IMR-90 (cell line): ENCODE data around the gene ATF4. TPM values are rescaled to one million over a fixed set of nuclear protein-coding genes. Genes with fewer than 3 reads are reported as not detected.

ENCODE experiments used
- ATAC-seq: fragments of 200-7000 bp; cut with Tn5 transposase; 2 replicates; pipeline ENCODE4 v1.9.1; 2020; ENCODE audit warnings: low read depth, mild to moderate bottlenecking, moderate library complexity
- BruUV-seq: library from RNA; stranded (reverse); fragments of 400-500 nt; replicated peaks from 2 replicates; lab custom pipeline; 2021; lab: Mats Ljungman, UMichigan
- CTCF ChIA-PET: fragments of 300-600 bp; formaldehyde crosslinking; extraction: SDS; loops from one replicate; lab custom pipeline; 2021; ENCODE audit warnings: antibody characterized with exemption; lab: Yijun Ruan, JAX
- POLR2A ChIA-PET: fragments of 300-600 bp; sonication (Branson Sonifier 250); formaldehyde crosslinking; loops from one replicate; lab custom pipeline; 2022; ENCODE audit warnings: antibody characterized with exemption; ENCODE audit not compliant: unreplicated experiment; lab: Charles Lee
- DNase-seq: peaks from one replicate; pipeline ENCODE4 v3.0.0; 2013
- H2AFZ ChIP-seq: replicated peaks from 2 replicates; pipeline ENCODE3; 2013; ENCODE audit warnings: low read length, mild to moderate bottlenecking; ENCODE audit not compliant: poor library complexity
- H2AK5ac ChIP-seq: 2 replicates; pipeline ENCODE4 v1.6.1; 2013; ENCODE audit warnings: low read depth, low read length, inconsistent platforms
- H2AK9ac ChIP-seq: replicated peaks from 2 replicates; pipeline ENCODE3; 2013; ENCODE audit warnings: mild to moderate bottlenecking, low read depth, low read length, moderate library complexity; ENCODE audit not compliant: poor library complexity
- H2BK120ac ChIP-seq: 2 replicates; pipeline ENCODE4 v1.6.1; 2013; ENCODE audit warnings: low read depth, low read length, inconsistent platforms
- H2BK15ac ChIP-seq: 3 replicates; pipeline ENCODE4 v1.6.1; 2013; ENCODE audit warnings: low read depth, low read length, inconsistent platforms
- H2BK20ac ChIP-seq: 2 replicates; pipeline ENCODE4 v1.6.1; 2013; ENCODE audit warnings: low read depth, mild to moderate bottlenecking, inconsistent platforms, low read length, moderate library complexity
- H2BK5ac ChIP-seq: 2 replicates; pipeline ENCODE4 v1.6.1; 2013; ENCODE audit warnings: mild to moderate bottlenecking, low read depth, low read length, inconsistent platforms; ENCODE audit not compliant: poor library complexity, severe bottlenecking
- H3K14ac ChIP-seq: replicated peaks from 2 replicates; pipeline ENCODE4 v1.6.1; 2013; ENCODE audit warnings: low read depth, low read length, inconsistent platforms
- H3K18ac ChIP-seq: 2 replicates; pipeline ENCODE4 v1.6.1; 2013; ENCODE audit warnings: low read depth, low read length, control low read depth
- H3K23ac ChIP-seq: 2 replicates; pipeline ENCODE4 v1.6.1; 2013; ENCODE audit warnings: low read depth, low read length, inconsistent platforms
- H3K27ac ChIP-seq: 2 replicates; pipeline ENCODE4 v1.5.1; 2013; ENCODE audit warnings: mild to moderate bottlenecking, control low read depth, low read length; ENCODE audit not compliant: insufficient read depth
- H3K27me3 ChIP-seq: 2 replicates; pipeline ENCODE4 v1.6.1; 2013; ENCODE audit warnings: low read length; ENCODE audit not compliant: control insufficient read depth, insufficient read depth
- H3K36me3 ChIP-seq: 2 replicates; pipeline ENCODE4 v1.6.1; 2013; ENCODE audit warnings: low read length, mixed read lengths; ENCODE audit not compliant: control insufficient read depth, insufficient read depth
- H3K4ac ChIP-seq: 2 replicates; pipeline ENCODE4 v1.6.1; 2013; ENCODE audit warnings: low read depth, low read length, inconsistent platforms
- H3K4me1 ChIP-seq: 2 replicates; pipeline ENCODE4 v1.6.1; 2013; ENCODE audit warnings: low read length, mixed read lengths; ENCODE audit not compliant: control insufficient read depth, insufficient read depth
- H3K4me2 ChIP-seq: 2 replicates; pipeline ENCODE4 v1.6.1; 2013; ENCODE audit warnings: low read depth, mild to moderate bottlenecking, control low read depth, low read length, moderate library complexity
- H3K4me3 ChIP-seq: 2 replicates; pipeline ENCODE4 v1.5.1; 2013; ENCODE audit warnings: low read depth, mild to moderate bottlenecking, control low read depth, low read length, moderate library complexity; ENCODE audit not compliant: insufficient read depth
- H3K56ac ChIP-seq: 2 replicates; pipeline ENCODE4 v1.6.1; 2013; ENCODE audit warnings: low read length, inconsistent platforms; ENCODE audit not compliant: insufficient read depth; ENCODE audit errors: extremely low read depth
- H3K79me1 ChIP-seq, 2 experiments: 2 replicates each; pipeline ENCODE4 v1.6.1; 2013; ENCODE audit warnings: low read length in 2 of 2, inconsistent platforms in 1 of 2, low read depth in 1 of 2
- H3K9ac ChIP-seq: 2 replicates; pipeline ENCODE4 v1.6.1; 2013; ENCODE audit warnings: low read depth, low read length, control low read depth
- H3K9me1 ChIP-seq: 2 replicates; pipeline ENCODE4 v1.6.1; 2013; ENCODE audit warnings: low read length, inconsistent platforms; ENCODE audit not compliant: insufficient read depth
- H3K9me3 ChIP-seq: 2 replicates; pipeline ENCODE4 v1.6.1; 2013; ENCODE audit warnings: low read length; ENCODE audit not compliant: control insufficient read depth, insufficient read depth
- H4K20me1 ChIP-seq: 2 replicates; pipeline ENCODE4 v1.6.1; 2013; ENCODE audit warnings: low read length, inconsistent platforms; ENCODE audit not compliant: insufficient read depth
- H4K5ac ChIP-seq: 2 replicates; pipeline ENCODE4 v1.6.1; 2013; ENCODE audit warnings: mild to moderate bottlenecking, low read depth, low read length, control low read depth
- H4K8ac ChIP-seq, 2 experiments: 2 replicates each; pipeline ENCODE4 v1.6.1; 2013; ENCODE audit warnings: low read depth in 2 of 2, low read length in 2 of 2, control low read depth in 1 of 2, inconsistent platforms in 1 of 2
- H4K91ac ChIP-seq: 2 replicates; pipeline ENCODE4 v1.6.1; 2013; ENCODE audit warnings: low read depth, low read length, inconsistent platforms; ENCODE audit not compliant: insufficient read depth
- BHLHE40 ChIP-seq: fragments of 150-350 bp; IDR thresholded peaks from 2 replicates; pipeline ENCODE4 v1.6.1; 2016; ENCODE audit warnings: mild to moderate bottlenecking, low read depth, low read length
- CEBPB ChIP-seq: IDR thresholded peaks from 2 replicates; pipeline ENCODE4 v1.6.1; 2012; ENCODE audit warnings: low read depth, low read length, improper control_type of control experiment
- CHD1 ChIP-seq: IDR thresholded peaks from 2 replicates; pipeline ENCODE4 v1.6.1; 2012; ENCODE audit warnings: low read depth, low read length, improper control_type of control experiment
- FOS ChIP-seq: fragments of 150-350 bp; IDR thresholded peaks from 2 replicates; pipeline ENCODE4 v1.6.1; 2016; ENCODE audit warnings: low read depth, low read length
- MAFK ChIP-seq: IDR thresholded peaks from 2 replicates; pipeline ENCODE4 v1.6.1; 2012; ENCODE audit warnings: low read depth, low read length, improper control_type of control experiment
- MXI1 ChIP-seq: IDR thresholded peaks from 2 replicates; pipeline ENCODE4 v1.6.1; 2012; ENCODE audit warnings: low read depth, mild to moderate bottlenecking, low read length, moderate library complexity, borderline replicate concordance
- NFE2L2 ChIP-seq: fragments of 150-350 bp; IDR thresholded peaks from 2 replicates; pipeline ENCODE4 v1.6.1; 2016; ENCODE audit warnings: low read depth, mild to moderate bottlenecking, low read length
- POLR2A ChIP-seq: IDR thresholded peaks from 2 replicates; pipeline ENCODE4 v1.6.1; 2012; ENCODE audit warnings: mild to moderate bottlenecking, low read depth, low read length
- RAD21 ChIP-seq: IDR thresholded peaks from 2 replicates; pipeline ENCODE4 v1.6.1; 2012; ENCODE audit warnings: low read length, improper control_type of control experiment
- RFX5 ChIP-seq: IDR thresholded peaks from 2 replicates; pipeline ENCODE4 v1.8.0; 2012; ENCODE audit warnings: low read depth, mild to moderate bottlenecking, low read length, moderate library complexity
- whole genome bisulfite sequencing, 2 experiments: methylation state at CpG; one replicate each; pipeline versions ENCODE4 v1.1.5 to v1.1.7; 2013; ENCODE audit warnings: missing lambda C conversion rate in 2 of 2; ENCODE audit not compliant: insufficient read length in 1 of 2; ENCODE audit errors: extremely low coverage in 2 of 2; 5-methylcytosine and 5-hydroxymethylcytosine counted together
- dilution Hi-C: fragments of 300-500 bp; cut with HindIII; formaldehyde crosslinking; loops from one replicate; pipeline ENCODE4 v1.14.3; 2018; ENCODE audit warnings: low sequenced_read_pairs; ENCODE audit not compliant: unreplicated experiment
- in situ Hi-C: fragments of 300-500 bp; cut with MboI; formaldehyde crosslinking; loops from 3 replicates; pipeline ENCODE4 v1.14.3; 2019; ENCODE audit warnings: low sequenced_read_pairs, inconsistent platforms, mixed read lengths
- intact Hi-C: fragments of 100-400 bp; cut with micrococcal nuclease; formaldehyde crosslinking; loops from 2 replicates; pipeline ENCODE4 v1.10.0; 2022
- polyA plus RNA-seq, 3 experiments: library from polyadenylated mRNA; depleted of rRNA; stranded (reverse); fragments of >200 nt; gene quantifications; 2 replicates each; pipeline ENCODE4 v1.2.3, GENCODE V29; 2012; ENCODE audit warnings: low replicate concordance in 1 of 3
- total RNA-seq: library from RNA; depleted of rRNA; stranded (reverse); fragments of >200 nt; gene quantifications from 2 replicates; pipeline ENCODE4 v1.2.3, GENCODE V29; 2012

ATF4 gene
- total and polyA plus RNA-seq, 2 of the 4 experiments (the other 2 are of a cell fraction), result 148 to 662 TPM

- Histone ChIP-seq H3K4me2 (no peak overlapping the region), H3K36me3 (no peaks in the 10 kb centered on the region), H2AK5ac (no peak overlapping the region), H3K9ac (no peak overlapping the region), H2BK15ac (no peak overlapping the region), H3K4me3 (no peak overlapping the region), H3K18ac (no peak overlapping the region), H2BK20ac (no peak overlapping the region), H3K14ac (no peak overlapping the region), H3K23ac (no peak overlapping the region), H3K79me1 (no peaks in the 10 kb centered on the region), H3K27ac (no peak overlapping the region), H3K9me1 (peaks cover 9% of the 10 kb centered on the region), H3K56ac (no peak overlapping the region), H4K20me1 (no peaks in the 10 kb centered on the region), H2AK9ac (no peak overlapping the region), H3K9me3 (no peaks in the 10 kb centered on the region), H4K91ac (no peak overlapping the region), H3K4me1 (peaks cover 2% of the 10 kb centered on the region; the same call in 1 of the 2 replicates), H4K5ac (no peak overlapping the region), H3K4ac (no peak overlapping the region), H2AFZ (no peak overlapping the region), H3K27me3 (peaks cover 75% of the 10 kb centered on the region), H4K8ac (no peak overlapping the region), H2BK120ac (no peak overlapping the region), H2BK5ac (no peak overlapping the region)
- WGBS, 2 experiments, result no CpG with 5 or more reads among the region's 6 CpGs
- intact Hi-C loops (no loop called here), dilution Hi-C loops (no loop called here), in situ Hi-C loops (no loop called here)
- TF ChIP-seq CEBPB (no peak), CHD1 (no peak), BHLHE40 (no peak), RAD21 (no peak), NFE2L2 (no peak), RFX5 (no peak), POLR2A (no peak), MAFK (no peak), FOS (no peak), MXI1 (no peak)
- POLR2A ChIA-PET, result no interaction called here
- CTCF ChIA-PET, result interaction anchor here (1.0 to 1.3 kb wide), 2 partner anchors 10 to 12 kb away, joined by 4 read pairs; partner anchors contain the start of gene CACNA1I
- no TSS peak for BruUV-seq
- no peak for ATAC-seq
- DNase-seq, result no peak
These were observed 39.8 kb downstream of the ATF4 start for GRCh38 chr22:39560127-39560526.
